Ovary (tissue), 9 donors: Measurements from ENCODE around the gene GABRG3. TPM values are rescaled to one million over a fixed set of nuclear protein-coding genes. Genes with fewer than 3 reads are reported as not detected.

Experiments used
- DNase-seq, 5 donors: peaks; one replicate each; pipeline ENCODE4 v3.0.0-alpha.2; 2019 to 2020
- H3K27ac ChIP-seq, 2 donors: fragments of 200-600 bp; one replicate each; pipeline versions ENCODE4 v1.5.1 to v1.8.0; 2019 to 2022
- H3K27me3 ChIP-seq: fragments of 200-600 bp; one replicate; pipeline ENCODE4 v1.8.0; 2022
- H3K36me3 ChIP-seq: fragments of 200-600 bp; sonication (generic); one replicate; pipeline ENCODE4 v1.5.1; 2019
- H3K4me1 ChIP-seq: one replicate; pipeline ENCODE4 v1.8.1; 2013; ENCODE audit warnings: mild to moderate bottlenecking, moderate library complexity; ENCODE audit not compliant: insufficient read depth
- H3K4me3 ChIP-seq: fragments of 200-600 bp; sonication (generic); one replicate; pipeline ENCODE4 v1.5.1; 2017
- H3K9me3 ChIP-seq, 2 donors: fragments of 200-600 bp in 1 of 2; sonication (generic) in 1 of 2; one replicate each; pipeline versions ENCODE4 v1.5.1 to v1.8.1; 2013 to 2019; ENCODE audit warnings: mild to moderate bottlenecking in 1 of 2, moderate library complexity in 1 of 2
- EP300 ChIP-seq: sonication (generic); formaldehyde crosslinking; IDR thresholded peaks from one replicate; pipeline ENCODE4 v1.6.1; 2017; ENCODE audit warnings: antibody characterized with exemption
- POLR2A ChIP-seq: fragments of 450-650 bp; IDR thresholded peaks from one replicate; pipeline ENCODE4 v1.6.1; 2017; ENCODE audit warnings: antibody characterized with exemption, mild to moderate bottlenecking, moderate library complexity
- WGBS, 3 donors: extraction: QIAGEN DNeasy Blood & Tissue Kit in 1 of 3; methylation state at CpG; one replicate each; pipeline versions ENCODE4 v1.1.5 to v1.1.7; 2013 to 2017; 5-methylcytosine and 5-hydroxymethylcytosine counted together
- intact Hi-C, 4 donors: fragments of 100-400 bp; cut with DNase I; formaldehyde crosslinking; loops; one replicate each; pipeline versions ENCODE4 v1.11.0 to v1.15.1; 2022 to 2023
- polyA plus RNA-seq, 2 donors: library from polyadenylated mRNA; stranded (reverse); fragments of 200-250 nt in 1 of 2; fragments of 350-450 nt in 1 of 2; fragmentation: Illumina TruSeq in 1 of 2; extraction: RNeasy Lipid Tissue Mini Kit (QIAGEN cat#74804) in 1 of 2; gene quantifications; one replicate each; pipeline ENCODE4 v1.2.3, GENCODE V29; 2013 to 2014
- total RNA-seq, 7 donors: library from RNA; depleted of rRNA in 2 of 7; stranded (reverse); fragments of >200 nt in 2 of 7; fragmentation: NEBNext Ultra II Directional in 3 of 7; extraction: Animal tissue kit (Norgen Biotek cat#: 25700) in 3 of 7; gene quantifications; one replicate each; pipeline versions ENCODE4 v1.1.0 to v1.2.4, GENCODE V29; 2016 to 2023
- TF ChIP-seq, protein P1 (sequence below), 3 donors: fragments of 450-650 bp in 2 of 3; fragments of 200-600 bp in 1 of 3; IDR thresholded peaks; one replicate each; pipeline versions ENCODE4 v1.5.1 to v1.8.0; 2016 to 2022; ENCODE audit warnings: antibody characterized with exemption in 3 of 3, mild to moderate bottlenecking in 1 of 3
- donor health status: DM: no; HTN: no; CAD: no; lungs with moderate emphysema.
- donor health status: DM: no; HTN: no; CAD: no.
- donor health status: Bipolar disorder and iron deficiency.
- donor health status: DM: yes; HTN: yes; CAD: no.
- donor health status: DM: no; HTN: no; CAD: no.
- donor health status: DM: yes; HTN: yes; CAD: no.

The GABRG3 gene
- total and polyA plus RNA-seq, 9 donors = 0.01 to 0.18 (median 0.13) TPM; not detected in 6

- DNase-seq = no peak
- H3K4me3 ChIP-seq = no peak overlapping the region
- TF ChIP-seq EP300 = no peak
- TF ChIP-seq, protein P1, sequence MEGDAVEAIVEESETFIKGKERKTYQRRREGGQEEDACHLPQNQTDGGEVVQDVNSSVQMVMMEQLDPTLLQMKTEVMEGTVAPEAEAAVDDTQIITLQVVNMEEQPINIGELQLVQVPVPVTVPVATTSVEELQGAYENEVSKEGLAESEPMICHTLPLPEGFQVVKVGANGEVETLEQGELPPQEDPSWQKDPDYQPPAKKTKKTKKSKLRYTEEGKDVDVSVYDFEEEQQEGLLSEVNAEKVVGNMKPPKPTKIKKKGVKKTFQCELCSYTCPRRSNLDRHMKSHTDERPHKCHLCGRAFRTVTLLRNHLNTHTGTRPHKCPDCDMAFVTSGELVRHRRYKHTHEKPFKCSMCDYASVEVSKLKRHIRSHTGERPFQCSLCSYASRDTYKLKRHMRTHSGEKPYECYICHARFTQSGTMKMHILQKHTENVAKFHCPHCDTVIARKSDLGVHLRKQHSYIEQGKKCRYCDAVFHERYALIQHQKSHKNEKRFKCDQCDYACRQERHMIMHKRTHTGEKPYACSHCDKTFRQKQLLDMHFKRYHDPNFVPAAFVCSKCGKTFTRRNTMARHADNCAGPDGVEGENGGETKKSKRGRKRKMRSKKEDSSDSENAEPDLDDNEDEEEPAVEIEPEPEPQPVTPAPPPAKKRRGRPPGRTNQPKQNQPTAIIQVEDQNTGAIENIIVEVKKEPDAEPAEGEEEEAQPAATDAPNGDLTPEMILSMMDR (IDR thresholded peaks at IDR 0.05) = no peak
- no peak for TF ChIP-seq POLR2A
- no peaks in the 10 kb centered on the region for H3K9me3 ChIP-seq
- WGBS, 3 donors = 34 to 42% (median 35%) methylated on average over 5 of the region's 5 CpGs
- no peaks in the 10 kb centered on the region for H3K4me1 ChIP-seq
- no peak overlapping the region for H3K27ac ChIP-seq
- no peaks in the 10 kb centered on the region for H3K36me3 ChIP-seq
- no peaks in the 10 kb centered on the region for H3K27me3 ChIP-seq
- intact Hi-C loops = no loop called here
Measured at GRCh38 chr15:27086149-27086548, 115.2 kb downstream of the GABRG3 start.

- Histone ChIP-seq H3K9me3 (no peaks in the 10 kb centered on the region), H3K36me3 (no peaks in the 10 kb centered on the region), H3K27me3 (no peaks in the 10 kb centered on the region), H3K4me3 (no peak overlapping the region), H3K4me1 (no peaks in the 10 kb centered on the region), H3K27ac (no peak overlapping the region)
- DNase-seq = no peak
- TF ChIP-seq POLR2A (no peak), EP300 (no peak)
- TF ChIP-seq, protein P1 (IDR thresholded peaks at IDR 0.05) = no peak
- 62 to 66% (median 64%) methylated on average over 11 of the region's 11 CpGs for WGBS, 3 donors
- intact Hi-C loops = no loop called here
Measured at GRCh38 chr15:27086805-27087204, 115.8 kb downstream of the GABRG3 start.

- DNase-seq = no peak
- WGBS, 3 donors = 91 to 94% (median 93%) methylated on average over 27 of the region's 27 CpGs
- intact Hi-C loops = no loop called here
- Histone ChIP-seq H3K4me1 (no peaks in the 10 kb centered on the region), H3K9me3 (no peaks in the 10 kb centered on the region), H3K36me3 (no peaks in the 10 kb centered on the region), H3K4me3 (no peak overlapping the region), H3K27me3 (no peaks in the 10 kb centered on the region), H3K27ac (no peak overlapping the region)
- TF ChIP-seq, protein P1 (IDR thresholded peaks at IDR 0.05) = no peak
- TF ChIP-seq POLR2A (no peak), EP300 (no peak)
Measured at GRCh38 chr15:27087651-27088583, 116.9 kb downstream of the GABRG3 start.

GRCh38 chr15:27088584-27089232 lies 117.7 kb downstream of the GABRG3 start:
- TF ChIP-seq, protein P1 (IDR thresholded peaks at IDR 0.05) = no peak
- TF ChIP-seq EP300 (no peak), POLR2A (no peak)
- Histone ChIP-seq H3K9me3 (no peaks in the 10 kb centered on the region), H3K27me3 (no peaks in the 10 kb centered on the region), H3K4me3 (no peak overlapping the region), H3K27ac (no peak overlapping the region), H3K36me3 (no peaks in the 10 kb centered on the region), H3K4me1 (no peaks in the 10 kb centered on the region)
- DNase-seq = no peak
- 90 to 96% (median 95%) methylated on average over 21 of the region's 21 CpGs for WGBS, 3 donors
- intact Hi-C loops = no loop called here
